BLaER1 (cell line): ENCODE measurements around the gene ATP2B2.

ENCODE experiments used
- H3K27ac ChIP-seq: shearing (Covaris generic); formaldehyde crosslinking; 2 replicates; pipeline ENCODE4 v1.8.1; 2022
- H3K27me3 ChIP-seq: shearing (Covaris generic); formaldehyde crosslinking; 2 replicates; pipeline ENCODE4 v1.8.1; 2022
- H3K36me3 ChIP-seq: shearing (Covaris generic); formaldehyde crosslinking; 2 replicates; pipeline ENCODE4 v1.8.1; 2022
- H3K4me1 ChIP-seq: shearing (Covaris generic); formaldehyde crosslinking; 2 replicates; pipeline ENCODE4 v1.8.1; 2022
- H3K4me2 ChIP-seq: shearing (Covaris generic); formaldehyde crosslinking; 2 replicates; pipeline ENCODE4 v1.8.1; 2022
- H3K4me3 ChIP-seq: shearing (Covaris generic); formaldehyde crosslinking; 2 replicates; pipeline ENCODE4 v1.8.1; 2022
- H3K9ac ChIP-seq: shearing (Covaris generic); formaldehyde crosslinking; 2 replicates; pipeline ENCODE4 v1.8.1; 2022
- H3K9me3 ChIP-seq: shearing (Covaris generic); formaldehyde crosslinking; 2 replicates; pipeline ENCODE4 v1.8.1; 2022
- H4K20me1 ChIP-seq: shearing (Covaris generic); formaldehyde crosslinking; 2 replicates; pipeline ENCODE4 v1.8.1; 2022
- Cebpa-rat ChIP-seq: shearing (Covaris generic); IDR thresholded peaks from 2 replicates; pipeline ENCODE4 v1.8.1; 2022

ATP2B2 gene

DNA sequence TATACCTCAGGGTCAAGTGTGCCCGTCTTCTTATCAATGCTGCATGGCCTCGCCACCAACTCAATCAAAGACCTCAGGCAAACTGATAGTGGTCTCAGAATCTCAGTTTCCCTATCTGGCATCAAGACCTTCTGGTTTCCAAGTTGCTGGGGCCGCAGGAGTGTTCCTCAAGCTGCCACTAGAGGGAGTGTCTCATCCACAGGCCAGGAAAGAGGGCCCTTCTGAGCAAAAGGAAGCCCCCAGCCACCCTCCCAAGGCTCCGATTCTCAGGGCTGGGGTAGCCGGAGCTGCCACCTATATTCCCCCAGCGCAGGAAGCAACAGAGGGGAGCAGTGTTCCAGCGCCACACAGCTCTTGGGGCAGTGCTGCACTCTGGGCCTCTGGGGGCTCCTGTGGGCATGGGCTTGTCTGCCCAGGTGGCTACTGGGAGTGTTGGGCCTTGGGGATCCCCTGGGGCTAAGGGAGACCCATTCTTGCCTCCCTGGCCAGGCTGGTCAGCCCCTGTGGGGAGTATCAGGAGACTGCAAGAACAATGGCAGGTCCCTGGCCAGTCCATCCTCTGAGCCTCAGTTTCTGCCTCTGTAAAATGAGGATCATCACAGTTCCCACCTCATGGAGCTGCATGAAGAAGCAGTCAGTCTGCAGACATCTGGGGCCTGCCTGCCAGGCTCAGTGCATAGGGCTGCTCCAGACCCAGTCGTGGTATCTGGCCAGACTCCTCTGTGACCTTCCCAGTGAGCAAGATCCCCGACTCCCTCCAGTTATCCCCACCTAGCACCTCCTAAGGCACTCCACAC, 161.0 kb downstream of the ATP2B2 start:
- peaks cover 44% of the 10 kb centered on the region for H3K36me3 ChIP-seq
- peak overlapping the region; percentile 87 for H3K27ac ChIP-seq
- H3K27me3 ChIP-seq, result no peaks in the 10 kb centered on the region
- H3K9ac ChIP-seq, result peak overlapping the region; percentile 56; the same call in 1 of the 2 replicates
- H4K20me1 ChIP-seq, result no peaks in the 10 kb centered on the region
- peak overlapping the region; percentile 89 for H3K4me2 ChIP-seq
- TF ChIP-seq Cebpa-rat, result no peak
- no peaks in the 10 kb centered on the region for H3K9me3 ChIP-seq
- H3K4me1 ChIP-seq, result peaks cover 100% of the 10 kb centered on the region
- no peak overlapping the region for H3K4me3 ChIP-seq

- Histone ChIP-seq H3K4me1 (peaks cover 100% of the 10 kb centered on the region), H3K9ac (peak overlapping the region; percentile 56), H3K4me3 (no peak overlapping the region), H3K36me3 (peaks cover 44% of the 10 kb centered on the region), H3K9me3 (no peaks in the 10 kb centered on the region), H3K27me3 (no peaks in the 10 kb centered on the region), H4K20me1 (no peaks in the 10 kb centered on the region), H3K27ac (peak overlapping the region; percentile 87), H3K4me2 (peak overlapping the region; percentile 89)
- no peak for TF ChIP-seq Cebpa-rat
These were observed 161.9 kb downstream of the ATP2B2 start for GRCh38 chr3:10343526-10343925.

GRCh38 chr3:10342781-10343180, 162.6 kb downstream of the ATP2B2 start:
- Histone ChIP-seq H3K27me3 (no peaks in the 10 kb centered on the region), H3K27ac (peak overlapping the region; percentile 87), H4K20me1 (no peaks in the 10 kb centered on the region), H3K9me3 (no peaks in the 10 kb centered on the region), H3K4me2 (peak overlapping the region; percentile 89), H3K4me3 (no peak overlapping the region), H3K9ac (peak overlapping the region; percentile 44; the same call in 1 of the 2 replicates), H3K4me1 (peaks cover 100% of the 10 kb centered on the region), H3K36me3 (peaks cover 44% of the 10 kb centered on the region)
- no peak for TF ChIP-seq Cebpa-rat

DNA sequence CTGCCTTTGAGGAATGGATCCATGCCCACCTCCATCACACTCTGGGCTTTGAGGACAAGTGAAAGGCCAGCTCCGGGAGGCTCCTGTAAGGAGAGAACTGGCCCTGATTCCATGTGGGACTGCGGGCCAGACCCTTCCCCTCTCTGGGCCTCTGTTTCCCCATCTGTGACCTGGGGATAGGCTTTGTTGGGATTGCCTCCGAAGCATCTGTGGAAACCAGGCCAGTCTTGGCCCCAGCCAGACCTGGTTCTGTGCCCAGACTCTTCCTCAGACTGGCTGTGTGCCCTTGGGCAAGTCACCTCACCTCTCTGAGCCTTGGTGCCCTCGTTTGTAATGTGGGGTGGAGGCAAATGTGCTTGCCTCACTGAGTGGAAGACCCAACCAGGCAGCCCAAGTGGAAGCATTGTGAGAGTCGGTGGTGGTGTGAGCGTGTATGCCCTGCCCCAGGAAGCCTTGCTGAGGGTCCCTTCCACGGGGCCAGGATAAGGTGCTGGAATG, 163.4 kb downstream of the ATP2B2 start:
- Histone ChIP-seq H3K27ac (peak overlapping the region; percentile 87), H3K36me3 (peaks cover 44% of the 10 kb centered on the region), H3K9me3 (no peaks in the 10 kb centered on the region), H4K20me1 (no peaks in the 10 kb centered on the region), H3K4me1 (peaks cover 100% of the 10 kb centered on the region), H3K27me3 (no peaks in the 10 kb centered on the region), H3K4me3 (no peak overlapping the region), H3K9ac (0 out of 2 replicates have a peak overlapping the region, but pooled peaks have one; percentile 3), H3K4me2 (peak overlapping the region; percentile 89; the same call in 1 of the 2 replicates)
- TF ChIP-seq Cebpa-rat, result no peak

- H4K20me1 ChIP-seq, result no peaks in the 10 kb centered on the region
- H3K4me3 ChIP-seq, result no peak overlapping the region
- peak overlapping the region; percentile 77; the same call in 1 of the 2 replicates for H3K9ac ChIP-seq
- no peak for TF ChIP-seq Cebpa-rat
- no peaks in the 10 kb centered on the region for H3K27me3 ChIP-seq
- no peaks in the 10 kb centered on the region for H3K9me3 ChIP-seq
- peaks cover 100% of the 10 kb centered on the region for H3K4me1 ChIP-seq
- H3K4me2 ChIP-seq, result peak overlapping the region; percentile 89
- H3K36me3 ChIP-seq, result peaks cover 55% of the 10 kb centered on the region
- H3K27ac ChIP-seq, result peak overlapping the region; percentile 87
These were observed 164.9 kb downstream of the ATP2B2 start for GRCh38 chr3:10340476-10340875.

DNA sequence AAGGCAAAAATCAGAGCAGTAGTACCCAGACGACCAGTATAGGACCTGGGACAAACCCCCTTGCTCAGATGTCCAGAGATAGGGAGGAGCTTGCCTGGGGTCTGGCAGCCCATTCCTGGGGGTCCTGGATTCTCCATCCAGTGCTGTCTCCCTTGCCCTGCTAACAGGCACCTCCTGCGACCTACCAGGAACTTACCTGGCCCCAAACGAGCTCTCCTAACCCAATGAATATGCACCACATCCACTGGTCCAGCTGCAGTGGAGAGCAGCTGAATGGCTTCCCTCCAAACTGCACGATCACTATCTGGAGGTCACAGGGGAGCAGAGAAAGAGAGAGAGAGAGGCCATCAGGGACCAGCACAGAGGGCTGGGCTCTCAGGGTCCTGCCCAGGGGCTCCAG, 165.3 kb downstream of the ATP2B2 start:
- H3K9ac ChIP-seq, result peak overlapping the region; percentile 77; the same call in 1 of the 2 replicates

GRCh38 chr3:10339376-10339955, 165.9 kb downstream of the ATP2B2 start:
- Histone ChIP-seq H3K36me3 (peaks cover 53% of the 10 kb centered on the region), H3K27me3 (no peaks in the 10 kb centered on the region), H3K4me1 (peaks cover 100% of the 10 kb centered on the region), H3K4me2 (peak overlapping the region; percentile 89), H4K20me1 (no peaks in the 10 kb centered on the region), H3K27ac (peak overlapping the region; percentile 87), H3K9me3 (no peaks in the 10 kb centered on the region), H3K4me3 (peak overlapping the region; percentile 41), H3K9ac (peak overlapping the region; percentile 77)
- TF ChIP-seq Cebpa-rat, result no peak

More for the DNA sequence above, 165.3 kb downstream of the ATP2B2 start:
- TF ChIP-seq Cebpa-rat, result no peak
- peaks cover 53% of the 10 kb centered on the region for H3K36me3 ChIP-seq
- no peaks in the 10 kb centered on the region for H4K20me1 ChIP-seq
- H3K4me1 ChIP-seq, result peaks cover 100% of the 10 kb centered on the region
- peak overlapping the region; percentile 89 for H3K4me2 ChIP-seq
- H3K27ac ChIP-seq, result peak overlapping the region; percentile 87
- no peaks in the 10 kb centered on the region for H3K27me3 ChIP-seq
- H3K4me3 ChIP-seq, result no peak overlapping the region
- no peaks in the 10 kb centered on the region for H3K9me3 ChIP-seq

DNA sequence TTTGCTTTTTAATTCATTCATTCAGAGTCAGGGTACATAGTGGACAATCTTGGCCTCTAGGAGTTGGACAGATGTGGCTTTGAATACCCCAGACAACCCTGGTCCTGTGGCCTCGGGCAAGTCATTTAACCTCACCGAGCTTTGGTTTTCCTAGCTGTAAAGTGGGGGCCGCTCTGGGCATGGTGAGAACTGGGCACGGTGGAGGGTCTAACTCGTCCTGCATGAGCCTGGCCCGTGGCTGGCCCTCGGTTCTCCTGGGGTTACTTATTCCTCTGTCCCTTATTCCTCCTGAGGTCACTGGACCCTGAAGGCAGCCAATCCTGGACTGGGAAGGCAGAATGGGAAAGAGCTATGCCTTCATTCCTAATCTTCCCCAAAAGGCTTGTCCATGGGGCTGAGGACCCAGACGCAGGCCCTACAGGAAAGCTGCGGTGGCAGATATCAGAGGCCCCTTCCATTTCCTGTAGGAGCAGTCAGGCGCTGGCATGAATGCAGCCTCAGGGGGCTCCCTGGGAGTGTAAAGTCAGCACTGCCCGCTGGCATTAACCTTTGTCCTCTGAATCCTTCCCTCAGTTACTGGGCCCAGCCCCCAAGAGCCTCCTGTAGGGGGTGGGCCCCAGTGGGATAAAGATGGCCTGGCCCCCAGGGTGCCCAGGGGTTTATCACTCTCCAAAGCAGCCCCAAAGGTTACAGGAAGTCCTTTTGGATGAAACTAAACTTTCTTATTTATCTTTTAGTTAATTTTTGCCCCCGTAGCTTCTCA, 166.6 kb downstream of the ATP2B2 start:
- Histone ChIP-seq H3K4me1 (peaks cover 100% of the 10 kb centered on the region), H3K9me3 (no peaks in the 10 kb centered on the region), H3K36me3 (peaks cover 59% of the 10 kb centered on the region), H3K27me3 (no peaks in the 10 kb centered on the region), H3K9ac (peak overlapping the region; percentile 77), H3K4me2 (peak overlapping the region; percentile 89), H4K20me1 (no peaks in the 10 kb centered on the region), H3K4me3 (peak overlapping the region; percentile 41), H3K27ac (peak overlapping the region; percentile 87)
- TF ChIP-seq Cebpa-rat, result no peak

- peak overlapping the region; percentile 41 for H3K4me3 ChIP-seq
- H3K4me2 ChIP-seq, result peak overlapping the region; percentile 89
- H3K9ac ChIP-seq, result peak overlapping the region; percentile 77
- no peaks in the 10 kb centered on the region for H3K9me3 ChIP-seq
- no peaks in the 10 kb centered on the region for H3K27me3 ChIP-seq
- no peaks in the 10 kb centered on the region for H4K20me1 ChIP-seq
- peaks cover 55% of the 10 kb centered on the region for H3K36me3 ChIP-seq
- TF ChIP-seq Cebpa-rat, result no peak
- H3K27ac ChIP-seq, result peak overlapping the region; percentile 87
- peaks cover 100% of the 10 kb centered on the region for H3K4me1 ChIP-seq
These were observed 167.3 kb downstream of the ATP2B2 start for GRCh38 chr3:10338164-10338470.
